KMS-11 (cell line): ENCODE measurements around the gene GPX7.

Experiments
- H2AFZ ChIP-seq: fragments of 200-600 bp; sonication (generic); 2 replicates; pipeline ENCODE4 v1.6.1; 2016; ENCODE audit warnings: antibody characterized with exemption, mixed run types, low read depth
- H3K27ac ChIP-seq: fragments of 200-600 bp; sonication (generic); 2 replicates; pipeline ENCODE4 v1.6.1; 2016; ENCODE audit warnings: mild to moderate bottlenecking, mixed run types
- H3K27me3 ChIP-seq: fragments of 200-600 bp; sonication (generic); 2 replicates; pipeline ENCODE4 v1.6.1; 2017; ENCODE audit warnings: mild to moderate bottlenecking, low read depth, mixed run types, moderate library complexity; ENCODE audit not compliant: insufficient read depth
- H3K36me3 ChIP-seq: fragments of 200-600 bp; sonication (generic); 2 replicates; pipeline ENCODE4 v1.6.1; 2017; ENCODE audit warnings: mild to moderate bottlenecking, mixed run types; ENCODE audit not compliant: insufficient read depth
- H3K4me1 ChIP-seq: fragments of 200-600 bp; sonication (generic); 2 replicates; pipeline ENCODE4 v1.6.1; 2016; ENCODE audit warnings: mild to moderate bottlenecking, low read depth, mixed run types; ENCODE audit not compliant: poor library complexity, severe bottlenecking
- H3K4me2 ChIP-seq: fragments of 200-600 bp; sonication (generic); 2 replicates; pipeline ENCODE4 v1.7.0; 2016; ENCODE audit warnings: mild to moderate bottlenecking, mixed run types
- H3K4me3 ChIP-seq: fragments of 200-600 bp; sonication (generic); IDR thresholded peaks from 2 replicates; pipeline ENCODE4 v1.6.1; 2017; ENCODE audit warnings: low read depth, low read length, mixed read lengths; ENCODE audit not compliant: insufficient read depth
- H3K79me2 ChIP-seq: fragments of 200-600 bp; sonication (generic); 2 replicates; pipeline ENCODE4 v1.6.1; 2016; ENCODE audit warnings: low read depth, mixed run types; ENCODE audit not compliant: insufficient read depth
- H3K9ac ChIP-seq: fragments of 200-600 bp; sonication (generic); 2 replicates; pipeline ENCODE4 v1.6.1; 2016; ENCODE audit warnings: mild to moderate bottlenecking, mixed run types
- H4K20me1 ChIP-seq: fragments of 200-600 bp; sonication (generic); 2 replicates; pipeline ENCODE4 v1.6.1; 2016; ENCODE audit warnings: mild to moderate bottlenecking, mixed run types; ENCODE audit not compliant: insufficient read depth
- TF ChIP-seq, protein P1 (sequence below): fragments of 200-600 bp; sonication (generic); conservative IDR thresholded peaks from 2 replicates; pipeline ENCODE4 v1.6.1; 2017; ENCODE audit warnings: low read depth, mild to moderate bottlenecking, antibody characterized with exemption, low read length, moderate library complexity, mixed read lengths

The GPX7 gene

GRCh38 chr1:52653207-52653849 lies 51.2 kb downstream of the GPX7 start:
- Histone ChIP-seq H3K9ac (no peak overlapping the region), H3K4me2 (no peak overlapping the region), H3K4me1 (no peaks in the 10 kb centered on the region), H2AFZ (no peak overlapping the region), H4K20me1 (no peaks in the 10 kb centered on the region), H3K27me3 (no peaks in the 10 kb centered on the region), H3K36me3 (no peaks in the 10 kb centered on the region), H3K4me3 (no peak overlapping the region), H3K79me2 (no peaks in the 10 kb centered on the region), H3K27ac (no peak overlapping the region)
- TF ChIP-seq, protein P1, sequence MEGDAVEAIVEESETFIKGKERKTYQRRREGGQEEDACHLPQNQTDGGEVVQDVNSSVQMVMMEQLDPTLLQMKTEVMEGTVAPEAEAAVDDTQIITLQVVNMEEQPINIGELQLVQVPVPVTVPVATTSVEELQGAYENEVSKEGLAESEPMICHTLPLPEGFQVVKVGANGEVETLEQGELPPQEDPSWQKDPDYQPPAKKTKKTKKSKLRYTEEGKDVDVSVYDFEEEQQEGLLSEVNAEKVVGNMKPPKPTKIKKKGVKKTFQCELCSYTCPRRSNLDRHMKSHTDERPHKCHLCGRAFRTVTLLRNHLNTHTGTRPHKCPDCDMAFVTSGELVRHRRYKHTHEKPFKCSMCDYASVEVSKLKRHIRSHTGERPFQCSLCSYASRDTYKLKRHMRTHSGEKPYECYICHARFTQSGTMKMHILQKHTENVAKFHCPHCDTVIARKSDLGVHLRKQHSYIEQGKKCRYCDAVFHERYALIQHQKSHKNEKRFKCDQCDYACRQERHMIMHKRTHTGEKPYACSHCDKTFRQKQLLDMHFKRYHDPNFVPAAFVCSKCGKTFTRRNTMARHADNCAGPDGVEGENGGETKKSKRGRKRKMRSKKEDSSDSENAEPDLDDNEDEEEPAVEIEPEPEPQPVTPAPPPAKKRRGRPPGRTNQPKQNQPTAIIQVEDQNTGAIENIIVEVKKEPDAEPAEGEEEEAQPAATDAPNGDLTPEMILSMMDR = no peak

DNA sequence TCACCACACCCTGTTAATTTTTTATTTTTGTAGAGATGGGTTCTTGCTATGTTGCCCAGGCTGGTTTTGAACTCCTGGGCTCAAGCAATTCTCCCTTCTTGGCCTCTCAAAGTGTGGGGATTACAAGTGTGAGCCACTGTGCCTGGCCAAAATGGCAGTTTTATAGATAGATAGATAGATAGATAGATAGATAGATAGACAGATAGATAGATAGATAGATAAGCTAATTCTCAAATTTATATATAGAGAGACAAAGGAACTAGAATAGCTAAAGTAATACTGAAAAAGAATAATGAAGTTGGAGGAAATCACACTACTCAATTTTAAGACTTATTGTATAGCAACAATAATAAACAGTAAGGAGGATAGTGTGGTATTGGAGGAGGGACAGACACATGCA lies 51.9 kb downstream of the GPX7 start:
- Histone ChIP-seq H3K36me3 (no peaks in the 10 kb centered on the region), H3K27me3 (no peaks in the 10 kb centered on the region), H3K27ac (no peak overlapping the region), H3K79me2 (no peaks in the 10 kb centered on the region), H4K20me1 (no peaks in the 10 kb centered on the region), H2AFZ (no peak overlapping the region), H3K4me1 (no peaks in the 10 kb centered on the region), H3K9ac (no peak overlapping the region), H3K4me3 (no peak overlapping the region), H3K4me2 (no peak overlapping the region)
- TF ChIP-seq, protein P1 = no peak

DNA sequence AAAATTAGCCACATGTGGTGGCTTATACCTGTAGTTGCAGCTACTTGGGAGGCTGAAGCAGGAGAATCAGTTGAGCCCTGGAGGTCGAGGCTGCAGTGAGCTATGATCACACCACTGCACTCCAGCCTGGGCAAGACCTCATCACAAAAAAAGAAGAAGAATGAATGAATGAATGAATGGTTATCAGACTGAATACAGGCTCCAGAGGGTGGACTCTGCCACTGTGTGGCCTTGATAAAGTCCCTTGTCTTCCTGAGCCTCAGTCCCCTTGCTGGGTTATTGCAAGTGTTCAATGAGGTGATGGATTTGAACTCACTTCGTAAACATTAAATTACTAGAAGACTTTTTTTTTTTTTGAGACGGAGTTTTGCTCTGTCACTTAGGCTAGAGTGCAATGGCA lies 55.5 kb downstream of the GPX7 start:
- TF ChIP-seq, protein P1 = no peak
- Histone ChIP-seq H3K79me2 (no peaks in the 10 kb centered on the region), H4K20me1 (no peaks in the 10 kb centered on the region), H3K4me2 (no peak overlapping the region), H3K27ac (no peak overlapping the region), H3K4me1 (no peaks in the 10 kb centered on the region), H3K9ac (no peak overlapping the region), H2AFZ (no peak overlapping the region), H3K36me3 (no peaks in the 10 kb centered on the region), H3K27me3 (no peaks in the 10 kb centered on the region), H3K4me3 (no peak overlapping the region)
